Body of pancreas (tissue), 4 donors: ENCODE data around the gene C3orf85. TPM values are rescaled to one million over a fixed set of nuclear protein-coding genes. Genes with fewer than 3 reads are reported as not detected.

Experiments
- ATAC-seq: fragments of 150-250 bp; one replicate; pipeline ENCODE4 v1.9.1; 2016
- DNase-seq, 4 donors: peaks; one replicate each; pipeline ENCODE4 v3.0.0-alpha.2; 2019
- H3K27ac ChIP-seq, 4 donors: fragments of 200-600 bp; sonication (generic); 1 replicate in 3 of 4; 2 replicates in 1 of 4; pipeline versions ENCODE4 v1.5.1 to v1.6.1; 2016 to 2019; ENCODE audit warnings: mild to moderate bottlenecking in 1 of 4, mixed read lengths in 1 of 4, moderate library complexity in 1 of 4
- H3K27me3 ChIP-seq, 2 donors: fragments of 200-600 bp; sonication (generic); one replicate each; pipeline ENCODE4 v1.6.0; 2016; ENCODE audit warnings: mild to moderate bottlenecking in 1 of 2
- H3K36me3 ChIP-seq, 2 donors: fragments of 200-600 bp; sonication (generic); replicated peaks in 1 of 2; 2 replicates each; pipeline ENCODE4 v1.5.1; 2016; ENCODE audit warnings: low read depth in 2 of 2; ENCODE audit not compliant: insufficient read depth in 1 of 2
- H3K4me1 ChIP-seq: fragments of 200-600 bp; sonication (generic); one replicate; pipeline ENCODE4 v1.6.0; 2016
- H3K4me3 ChIP-seq, 2 donors: fragments of 200-600 bp; sonication (generic); 1 replicate in 1 of 2; 2 replicates in 1 of 2; pipeline ENCODE4 v1.5.1; 2016 to 2019
- H3K9me3 ChIP-seq, 3 donors: fragments of 200-600 bp; sonication (generic); 1 replicate in 2 of 3; 2 replicates in 1 of 3; pipeline ENCODE4 v1.5.1; 2016
- CTCF ChIP-seq, 7 experiments: fragments of 450-650 bp in 4 of 7; fragments of 200-600 bp in 3 of 7; sonication (generic) in 3 of 7; IDR thresholded peaks; one replicate each; pipeline ENCODE4 v1.5.1; 2016 to 2019; ENCODE audit warnings: antibody characterized with exemption in 7 of 7
- POLR2A ChIP-seq, 3 donors: fragments of 450-650 bp; IDR thresholded peaks; one replicate each; pipeline ENCODE4 v1.6.1; 2016; ENCODE audit warnings: antibody characterized with exemption in 3 of 3, mild to moderate bottlenecking in 2 of 3
- WGBS, 2 donors: methylation state at CpG; one replicate each; pipeline ENCODE4 v1.1.5; 2017; 5-methylcytosine and 5-hydroxymethylcytosine counted together
- intact Hi-C: fragments of 100-400 bp; cut with DNase I; formaldehyde crosslinking; loops from one replicate; pipeline ENCODE4 v1.15.1; 2023
- total RNA-seq, 2 donors: library from RNA; depleted of rRNA; stranded (reverse); fragments of >200 nt; gene quantifications; one replicate each; pipeline ENCODE4 v1.1.0, GENCODE V29; 2016

C3orf85 gene
- total RNA-seq, 2 donors from 2014 or later = not detected

GRCh38 chr3:109117939-109118338 lies 18.6 kb upstream of the C3orf85 start, which contains the start of gene MORC1:
Gene MORC1 (minus strand): TSS chr3:109118134. CDS start chr3:109118059, 75 bp downstream.
- no peak for DNase-seq
- no peaks in the 10 kb centered on the region for H3K27me3 ChIP-seq
- TF ChIP-seq CTCF (IDR thresholded peaks at IDR 0.05) = no peak
- no peak for TF ChIP-seq POLR2A (IDR thresholded peaks at IDR 0.05)
- H3K4me3 ChIP-seq = no peak within 1 kb of the TSS
- intact Hi-C loops = no loop called here
- H3K36me3 ChIP-seq = no peaks in the 10 kb centered on the region
- H3K27ac ChIP-seq = no peak within 1 kb of the TSS
- H3K9me3 ChIP-seq = no peaks in the 10 kb centered on the region
- H3K4me1 ChIP-seq = no peaks in the 10 kb centered on the region
- 92 to 93% methylated on average over 38 of the region's 38 CpGs for WGBS, 2 donors
- no peak for ATAC-seq

- intact Hi-C loops = no loop called here
- TF ChIP-seq CTCF (IDR thresholded peaks at IDR 0.05) = no peak
- no peak for TF ChIP-seq POLR2A (IDR thresholded peaks at IDR 0.05)
- Histone ChIP-seq H3K36me3 (no peaks in the 10 kb centered on the region), H3K27ac (no peak overlapping the region), H3K4me3 (no peak overlapping the region), H3K4me1 (no peaks in the 10 kb centered on the region), H3K27me3 (no peaks in the 10 kb centered on the region), H3K9me3 (no peaks in the 10 kb centered on the region)
- DNase-seq (peak; percentile 13 to 41 (median 25)), ATAC-seq (no peak)
- WGBS, 2 donors = 50 to 66% methylated on average over 7 of the region's 7 CpGs
These were observed 17.9 kb upstream of the C3orf85 start for GRCh38 chr3:109118584-109118983.

- Histone ChIP-seq H3K27me3 (no peaks in the 10 kb centered on the region), H3K9me3 (no peaks in the 10 kb centered on the region), H3K36me3 (no peaks in the 10 kb centered on the region), H3K4me1 (no peaks in the 10 kb centered on the region), H3K27ac (no peak overlapping the region), H3K4me3 (no peak overlapping the region)
- intact Hi-C loops = no loop called here
- no peak for ATAC-seq
- no peak for TF ChIP-seq POLR2A (IDR thresholded peaks at IDR 0.05)
- TF ChIP-seq CTCF (IDR thresholded peaks at IDR 0.05) = no peak
- no peak for DNase-seq
These were observed 13.8 kb upstream of the C3orf85 start for GRCh38 chr3:109122690-109123089.

- no peaks in the 10 kb centered on the region for H3K36me3 ChIP-seq
- no peak for ATAC-seq
These were observed 10.6 kb upstream of the C3orf85 start for GRCh38 chr3:109125902-109126301.

More at GRCh38 chr3:109125902-109126301, 10.6 kb upstream of the C3orf85 start:
- intact Hi-C loops = no loop called here
- H3K4me1 ChIP-seq = no peaks in the 10 kb centered on the region
- no peaks in the 10 kb centered on the region for H3K27me3 ChIP-seq
- H3K4me3 ChIP-seq = no peak overlapping the region
- no peak for DNase-seq
- no peak for TF ChIP-seq CTCF (IDR thresholded peaks at IDR 0.05)
- TF ChIP-seq POLR2A (IDR thresholded peaks at IDR 0.05) = no peak
- H3K9me3 ChIP-seq = no peaks in the 10 kb centered on the region
- no peak overlapping the region for H3K27ac ChIP-seq
